ENCODE data around the gene TNFAIP1.
"Not testable (repeated sequence)": the region's sequence is repeated elsewhere in the genome, so short reads cannot be mapped to it uniquely, and the experiment has no call there.

Gene TNFAIP1, protein sequence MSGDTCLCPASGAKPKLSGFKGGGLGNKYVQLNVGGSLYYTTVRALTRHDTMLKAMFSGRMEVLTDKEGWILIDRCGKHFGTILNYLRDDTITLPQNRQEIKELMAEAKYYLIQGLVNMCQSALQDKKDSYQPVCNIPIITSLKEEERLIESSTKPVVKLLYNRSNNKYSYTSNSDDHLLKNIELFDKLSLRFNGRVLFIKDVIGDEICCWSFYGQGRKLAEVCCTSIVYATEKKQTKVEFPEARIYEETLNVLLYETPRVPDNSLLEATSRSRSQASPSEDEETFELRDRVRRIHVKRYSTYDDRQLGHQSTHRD

DNA sequence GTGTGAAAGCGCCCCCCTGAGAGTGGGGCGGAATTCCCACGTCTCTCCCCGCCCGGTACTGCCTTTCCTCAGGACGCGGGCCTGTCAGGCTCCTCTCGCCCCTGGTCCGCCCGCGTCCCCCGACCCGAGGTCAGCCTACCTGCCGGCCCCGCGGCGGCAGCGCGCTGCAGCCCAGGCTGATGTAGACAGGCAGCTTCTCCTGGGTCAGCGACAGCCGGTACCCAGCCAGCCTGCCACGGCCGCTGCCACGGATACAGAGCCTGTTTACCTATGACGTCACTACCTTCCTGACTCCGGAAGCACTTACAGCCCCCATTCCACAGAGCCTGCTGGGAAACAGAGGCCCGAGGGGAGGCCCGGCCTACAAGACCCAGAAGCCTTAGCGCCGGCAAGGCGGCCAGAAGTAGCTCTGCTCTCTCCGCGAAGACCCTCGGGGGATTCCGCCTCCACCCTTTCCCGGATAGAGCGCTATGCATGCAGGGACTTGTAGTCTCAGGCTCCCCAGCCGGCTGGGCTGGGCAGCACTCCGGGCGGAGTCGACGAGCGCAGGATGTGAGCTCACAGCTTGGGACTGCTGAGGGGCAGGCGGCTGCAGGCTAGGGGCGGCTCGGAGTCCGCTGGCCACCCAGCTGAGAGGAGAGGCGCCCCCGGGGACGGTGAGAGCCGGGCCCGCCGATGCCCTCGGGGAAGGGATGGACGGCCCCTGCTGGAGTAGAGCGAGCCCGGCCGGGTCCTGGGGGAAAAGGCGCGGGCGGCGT is at the start of gene TNFAIP1, which contains the start of gene IFT20:
Gene TNFAIP1 (plus strand): TSS at position 561 of the 758 bp plus-strand sequence. CDS start 3,761 bp downstream, outside the sequence.
Gene IFT20 (minus strand): TSS at position 272 of the 758 bp plus-strand sequence. CDS start 3,487 bp downstream, outside the sequence.
- DNase-seq (ENCODE audit: low spot score): peak; percentile 95

DNA sequence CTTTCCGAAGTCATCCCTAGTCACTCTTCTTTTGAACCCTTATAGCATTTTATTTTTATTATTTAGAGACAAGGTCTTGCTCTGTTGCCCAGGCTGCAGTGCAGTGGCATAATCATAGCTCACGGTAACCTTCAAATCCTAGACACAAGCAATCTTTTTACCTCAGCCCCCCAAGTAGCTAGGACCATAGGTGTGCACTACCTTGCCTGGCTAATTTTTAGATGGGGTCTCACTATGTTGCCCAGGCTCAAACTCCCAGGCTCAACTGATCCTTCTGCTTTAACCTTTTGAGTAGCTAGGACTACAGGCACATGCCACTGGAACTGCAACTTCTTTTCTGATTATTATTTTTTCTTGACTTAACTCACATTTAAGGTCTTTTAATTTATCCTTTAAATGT is 49.6 kb upstream of the TNFAIP1 start:
- DNase-seq (ENCODE audit: low spot score): no peak

DNA sequence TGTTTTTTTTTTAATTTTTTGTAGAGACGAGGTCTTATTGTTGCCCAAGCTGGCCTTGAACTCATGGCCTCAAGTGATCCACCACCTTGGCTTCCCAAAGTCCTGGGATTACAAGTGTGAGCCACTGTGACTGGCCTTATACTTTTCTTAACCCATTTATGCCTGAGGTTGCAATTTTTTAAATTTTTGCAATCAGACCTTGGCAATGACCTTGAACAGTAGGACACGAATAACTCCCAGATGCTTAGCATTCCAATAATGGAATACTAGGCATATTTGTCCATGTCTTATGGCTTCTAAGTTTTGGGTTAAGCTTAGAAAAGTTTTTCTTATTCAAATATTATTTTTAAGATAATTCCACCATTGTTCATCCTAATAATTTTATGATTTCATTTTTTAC is 44.9 kb upstream of the TNFAIP1 start:
- DNase-seq (ENCODE audit: low spot score): no peak

DNA sequence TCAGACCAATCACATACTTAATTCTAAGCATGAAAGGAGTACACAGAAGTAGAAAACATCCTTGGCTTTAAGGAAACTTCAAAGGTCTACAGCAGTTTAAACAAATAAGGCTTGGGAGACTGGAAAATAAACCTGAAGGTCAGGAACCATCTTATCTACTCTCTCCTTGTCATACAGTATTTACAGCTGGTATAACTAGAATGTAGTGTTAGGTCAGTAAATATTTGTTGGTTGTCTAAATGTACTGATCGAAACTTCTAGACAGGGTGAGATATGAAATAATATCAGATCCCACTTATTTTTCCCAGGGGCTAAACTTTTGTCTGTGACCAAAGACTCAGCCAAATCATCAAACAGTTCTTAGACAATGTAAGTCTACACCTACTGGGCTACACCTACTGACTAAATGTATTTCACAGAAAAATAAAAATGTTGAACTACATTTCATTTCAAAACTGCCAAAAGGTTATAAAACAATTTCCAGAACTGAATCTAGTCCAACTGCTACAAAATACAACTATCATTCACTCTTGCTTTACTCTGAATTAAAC is 43.7 kb upstream of the TNFAIP1 start:
- no peak for DNase-seq (ENCODE audit: low spot score)

DNA sequence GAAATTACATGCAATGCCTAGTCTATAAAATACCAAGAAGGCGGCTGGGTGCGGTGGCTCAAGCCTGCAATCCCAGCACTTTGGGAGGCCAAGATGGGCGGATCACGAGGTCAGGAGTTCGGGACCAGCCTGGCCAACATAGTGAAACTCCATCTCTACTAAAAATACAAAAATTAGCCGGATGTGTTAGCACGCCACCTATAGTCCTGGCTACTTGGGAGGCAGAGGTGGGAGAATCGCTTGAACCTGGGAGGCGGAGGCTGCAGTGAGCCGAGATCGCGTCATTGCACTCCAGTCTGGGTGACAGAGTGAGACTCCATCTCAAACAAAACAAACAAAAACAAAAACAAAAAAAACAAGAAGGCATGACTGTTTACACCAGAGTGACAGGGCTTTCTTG is 42.7 kb upstream of the TNFAIP1 start:
- DNase-seq (ENCODE audit: low spot score): not testable (repeated sequence)

DNA sequence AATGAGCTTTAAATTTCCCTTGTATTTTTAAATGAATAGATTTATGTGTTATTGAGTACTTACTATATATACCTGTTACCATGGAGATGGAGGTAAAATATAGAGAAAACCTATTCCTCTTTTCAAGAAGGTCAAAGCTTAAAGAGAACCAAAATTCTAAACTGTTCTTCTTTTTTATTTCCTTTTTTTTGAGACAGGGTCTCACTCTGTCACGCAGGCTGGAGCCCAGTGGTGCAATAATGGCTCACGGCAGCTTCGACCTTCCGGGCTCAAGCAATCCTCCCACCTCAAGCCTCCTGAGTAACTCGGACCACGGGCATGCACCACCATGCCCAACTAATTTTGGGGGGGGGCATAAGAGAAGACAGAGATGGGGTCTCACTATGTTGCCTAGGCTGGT is 41.6 kb upstream of the TNFAIP1 start:
- no peak for DNase-seq (ENCODE audit: low spot score)

DNA sequence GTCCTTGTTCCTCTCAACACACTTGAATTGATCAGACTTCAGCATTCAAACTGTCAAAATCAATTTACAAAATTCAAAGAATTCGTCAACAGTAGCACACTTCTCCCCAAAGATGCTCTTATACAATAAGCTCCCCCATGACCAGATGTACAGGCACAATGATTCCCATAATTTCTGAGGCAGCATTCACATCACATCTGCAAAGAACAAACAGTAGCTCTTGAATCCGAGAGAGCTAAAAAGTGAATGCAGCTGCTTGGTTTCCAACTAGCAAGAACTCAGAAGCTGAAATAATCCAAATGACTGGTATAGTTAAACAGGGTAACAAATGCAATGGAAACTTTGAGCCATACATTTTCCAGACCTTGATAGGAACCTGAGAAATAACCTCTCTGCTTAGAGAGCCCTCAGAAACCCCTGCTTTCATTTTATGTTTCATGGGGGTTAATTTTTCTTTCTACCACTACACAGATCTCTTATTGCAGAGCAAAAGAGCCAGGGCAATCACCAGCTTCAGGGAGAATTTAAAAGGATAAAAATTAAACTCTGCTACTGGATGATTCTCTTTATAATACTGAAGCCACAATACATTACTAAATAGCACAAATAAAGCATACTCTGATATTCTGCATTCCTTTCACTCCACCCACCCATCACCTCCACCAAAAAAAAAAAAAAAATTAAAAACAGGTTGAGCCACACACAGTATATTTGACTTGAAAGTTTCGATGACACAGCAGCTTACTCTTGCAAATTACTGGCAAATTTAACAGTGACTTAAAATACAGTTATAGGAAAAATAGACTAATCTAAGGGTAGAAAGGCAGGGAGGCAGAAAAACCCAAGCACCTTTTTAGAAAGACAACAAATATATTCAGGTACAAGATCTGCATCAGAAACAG is 39.6 kb upstream of the TNFAIP1 start:
- DNase-seq (ENCODE audit: low spot score): no peak

DNA sequence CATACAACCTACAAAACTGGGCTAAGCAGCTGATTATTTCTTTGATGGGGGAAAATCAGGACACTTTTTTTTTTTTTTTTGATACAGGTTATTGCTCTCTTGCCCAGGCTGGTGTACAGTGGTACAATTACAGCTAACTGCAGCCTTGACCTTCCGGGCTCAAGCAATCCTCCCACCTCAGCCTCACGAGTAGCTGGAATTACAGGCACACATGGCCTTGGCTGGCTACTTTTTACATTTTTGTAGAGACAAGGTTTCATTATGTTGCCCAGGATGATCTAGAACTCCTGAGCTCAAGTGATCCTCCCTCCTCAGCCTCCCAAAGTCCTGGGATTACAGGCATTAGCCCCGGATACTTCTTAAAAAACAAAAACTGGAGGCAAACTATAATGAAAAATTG is 37.1 kb upstream of the TNFAIP1 start:
- DNase-seq (ENCODE audit: low spot score): no peak

DNA sequence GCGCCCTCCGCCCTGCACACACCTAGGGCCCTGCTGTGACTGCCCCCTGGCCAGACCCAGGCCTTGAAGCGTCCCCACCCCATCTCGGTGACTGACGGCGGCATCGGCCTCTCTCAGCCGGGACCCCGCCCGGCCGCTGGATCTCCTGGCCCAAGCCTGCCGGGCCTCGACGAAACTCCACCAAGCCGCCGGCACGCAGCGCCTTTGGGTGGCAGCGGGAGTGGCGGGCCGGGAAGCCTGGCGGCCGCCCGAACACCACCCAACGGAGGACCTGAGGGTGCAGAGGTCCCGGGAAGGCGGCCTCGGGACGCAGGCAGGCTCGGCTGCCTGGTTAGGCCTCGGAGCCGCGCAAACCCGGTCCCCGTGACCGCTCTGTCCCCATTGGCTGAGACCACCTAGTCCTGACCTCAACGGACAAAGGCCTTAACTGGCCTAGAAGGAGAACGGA is 28.6 kb upstream of the TNFAIP1 start:
- DNase-seq (ENCODE audit: low spot score): no peak

DNA sequence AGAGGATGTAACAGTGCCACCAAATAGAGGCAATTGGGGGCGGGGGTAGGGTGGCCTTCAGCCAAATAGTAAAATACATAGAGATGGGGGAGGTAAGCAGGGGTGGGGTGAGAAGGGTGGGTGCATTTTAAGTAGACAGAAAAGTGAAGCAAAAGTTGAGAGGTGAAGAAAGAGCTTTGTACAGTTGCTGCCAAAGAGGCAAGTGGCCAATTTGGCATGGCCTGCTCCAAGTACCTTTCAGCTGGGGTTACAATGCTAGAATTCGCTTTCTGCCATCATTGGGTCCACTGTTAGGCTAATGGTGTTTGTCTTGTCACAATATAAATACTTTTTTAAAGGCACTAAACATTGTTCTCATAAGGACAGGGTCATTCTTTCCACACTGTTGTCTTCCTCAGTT is 21.7 kb upstream of the TNFAIP1 start:
- no peak for DNase-seq (ENCODE audit: low spot score)

DNA sequence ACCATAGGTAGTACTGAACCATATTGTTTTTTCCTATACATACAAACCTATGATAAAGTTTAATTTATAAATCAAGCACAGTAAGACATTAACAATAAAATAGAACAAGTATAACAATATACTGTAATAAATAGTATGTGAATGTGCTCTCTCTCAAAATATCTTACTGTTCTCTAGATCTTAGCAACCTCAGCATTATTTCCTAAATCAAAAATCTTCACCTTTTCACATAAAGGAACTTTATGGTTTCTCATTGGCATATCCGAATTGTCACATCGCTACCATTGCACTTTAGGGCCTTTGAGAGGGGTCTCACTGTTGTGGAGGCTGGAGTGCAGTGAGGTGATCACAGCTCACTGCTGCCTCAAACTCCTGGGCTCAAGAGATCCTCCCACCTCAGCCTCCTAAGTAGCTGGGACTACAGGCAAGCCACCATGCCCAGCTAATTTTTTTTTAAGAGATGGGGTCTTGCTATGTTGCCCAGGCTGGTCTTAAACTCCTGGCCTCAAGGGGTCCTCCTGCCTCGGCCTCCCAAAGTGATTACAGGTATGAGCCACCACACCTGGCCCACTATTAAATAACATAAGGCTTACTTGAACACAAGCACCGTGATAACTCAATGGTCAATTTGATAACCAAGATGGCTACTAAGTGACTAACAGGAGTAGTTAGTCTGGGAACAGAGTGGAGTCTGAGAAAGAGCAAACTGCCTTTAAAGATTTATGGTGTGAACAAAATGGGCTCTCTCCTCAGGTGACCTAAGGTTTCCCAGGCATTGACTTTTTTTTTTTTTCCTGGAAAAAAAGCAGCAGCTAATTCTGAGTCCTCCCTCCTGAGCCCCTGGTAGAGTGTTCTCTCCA is 19.5 kb upstream of the TNFAIP1 start:
- DNase-seq (ENCODE audit: low spot score): no peak

DNA sequence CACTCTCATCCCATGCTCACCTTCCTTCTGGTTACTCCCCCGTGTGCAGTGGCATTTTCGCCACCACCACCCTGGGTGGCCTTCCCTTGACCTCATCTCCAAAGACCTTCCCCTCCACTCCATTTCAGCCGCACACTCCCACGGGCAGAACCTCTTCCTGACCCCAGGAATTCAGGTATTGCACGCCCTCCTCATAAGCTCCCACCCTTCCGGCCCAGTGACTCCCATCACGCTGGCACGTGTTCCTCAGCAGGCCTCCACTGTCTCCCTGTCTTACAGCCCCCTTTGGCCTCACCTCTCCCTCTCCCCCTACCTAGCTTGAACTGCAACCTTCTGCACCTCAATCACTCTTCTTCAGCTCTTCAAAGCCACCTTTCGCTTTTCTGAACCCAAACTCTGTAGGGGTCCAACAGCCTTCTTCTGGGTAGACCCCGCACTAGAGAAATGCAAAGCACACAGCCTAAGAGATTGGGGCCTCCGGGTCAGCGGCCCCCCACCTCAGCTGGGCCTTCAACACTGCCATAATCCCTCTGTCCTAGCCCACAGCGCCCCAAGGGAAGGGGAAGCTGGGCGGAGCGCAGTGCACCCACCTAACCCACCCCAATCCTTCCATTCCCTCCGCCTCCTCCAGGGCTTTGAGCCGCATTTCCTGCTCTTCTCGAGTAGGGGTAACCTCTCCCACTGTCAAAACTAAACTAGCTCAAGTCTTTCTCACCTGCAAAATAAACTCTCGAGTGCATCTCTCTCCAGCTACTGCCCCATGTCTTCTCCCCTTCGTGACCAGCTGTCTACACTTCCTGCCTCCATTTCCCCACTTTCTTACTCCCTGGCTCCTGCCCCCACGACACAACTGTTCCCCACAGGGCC is 18.2 kb upstream of the TNFAIP1 start:
- DNase-seq (ENCODE audit: low spot score): no peak

DNA sequence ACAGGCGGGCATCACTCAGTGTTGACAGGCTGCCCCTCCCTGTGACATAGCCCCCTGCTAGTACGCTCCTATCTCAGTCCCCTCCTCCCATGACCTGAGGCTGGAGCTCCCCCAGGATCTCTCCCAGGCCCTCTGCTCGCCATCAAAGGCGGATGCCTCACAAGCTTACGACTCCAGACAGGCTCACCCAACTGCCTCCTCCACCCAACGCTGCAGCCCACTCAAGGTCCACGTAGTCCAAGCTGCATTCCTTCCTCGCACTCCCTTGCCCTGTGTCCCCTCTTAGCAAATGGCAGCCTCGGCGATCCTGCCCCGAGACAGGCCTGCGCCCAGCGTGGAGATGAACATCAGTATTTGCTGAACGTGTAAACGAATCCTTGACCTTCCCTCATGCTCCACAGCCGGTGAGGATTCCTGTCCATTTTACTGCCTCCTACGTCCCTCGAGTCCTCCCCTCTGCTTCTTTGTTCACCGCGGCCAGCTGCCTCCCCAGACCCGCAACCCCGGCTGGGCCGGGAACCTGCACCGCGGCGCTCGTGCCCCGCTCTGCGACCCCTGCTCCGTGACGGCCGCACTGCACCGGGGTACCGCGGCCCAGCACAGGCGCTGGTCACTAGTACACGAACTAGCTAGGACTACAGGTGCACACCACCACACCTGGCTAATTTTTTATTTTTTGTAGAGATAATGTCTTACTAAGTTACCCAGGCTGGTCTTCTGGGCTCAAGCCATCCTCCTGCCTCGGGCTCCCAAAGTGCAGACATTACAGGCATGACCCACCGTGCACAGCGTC is 17.4 kb upstream of the TNFAIP1 start:
- peak; percentile 30 for DNase-seq (ENCODE audit: low spot score)

DNA sequence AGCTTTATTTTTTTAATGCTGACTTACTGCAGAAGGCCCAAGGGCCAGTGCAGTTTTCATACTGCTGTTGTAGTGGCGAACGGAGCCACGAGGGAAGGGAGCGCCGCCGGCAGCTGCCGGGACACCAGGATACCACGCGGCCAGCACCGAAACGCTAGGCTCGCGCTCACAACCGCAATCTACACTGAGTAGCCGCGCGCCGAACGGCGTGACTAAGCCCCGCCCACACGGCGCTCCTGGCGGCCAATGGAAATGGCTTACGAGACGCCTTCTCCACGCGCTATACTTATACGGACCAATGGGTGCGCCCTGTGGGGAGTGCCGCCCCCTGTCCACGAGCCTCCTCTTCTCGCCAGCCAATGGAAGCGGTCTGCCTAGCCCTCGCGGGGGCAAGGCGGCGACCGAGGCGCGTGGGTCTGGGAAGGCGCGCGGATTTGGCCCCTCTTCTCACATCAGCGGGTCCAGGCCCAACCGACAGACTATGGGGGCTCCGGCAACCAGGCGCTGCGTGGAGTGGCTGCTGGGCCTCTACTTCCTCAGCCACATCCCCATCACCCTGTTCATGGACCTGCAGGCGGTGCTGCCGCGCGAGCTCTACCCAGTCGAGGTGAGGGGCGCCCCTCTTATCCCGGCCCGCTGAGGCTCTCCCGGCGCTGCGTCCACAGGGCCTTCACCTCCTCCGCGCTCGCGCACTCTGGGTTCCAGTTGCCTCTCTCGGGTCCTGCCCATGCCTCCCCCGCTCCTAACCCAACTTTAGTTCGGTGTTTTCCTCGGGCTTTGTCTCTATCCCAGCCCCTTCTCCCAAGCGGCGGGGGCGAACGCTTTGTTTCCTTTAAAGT is 16.6 kb upstream of the TNFAIP1 start, which contains the start of gene TMEM97:
Gene TMEM97 (plus strand): TSS at position 442 of the 839 bp plus-strand sequence. CDS start 40 bp downstream, at position 482.
- peak; percentile 97 for DNase-seq (ENCODE audit: low spot score)

DNA sequence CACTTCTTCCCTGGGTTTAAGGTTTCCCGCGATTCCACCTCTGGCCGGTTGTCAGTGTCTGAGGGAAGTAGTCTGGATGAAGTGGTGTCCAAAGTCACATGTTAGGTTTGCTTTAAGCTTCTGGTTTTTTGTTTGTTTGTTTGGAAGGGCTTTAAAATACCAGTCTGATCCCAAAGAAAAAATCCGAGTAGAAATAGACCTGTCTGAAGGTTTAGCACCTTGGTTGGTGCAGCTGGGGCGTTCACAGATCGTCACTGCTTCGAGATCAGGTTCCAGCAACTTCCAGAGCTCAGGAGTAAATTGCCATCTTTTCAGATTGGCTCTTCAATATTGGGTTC is 16.0 kb upstream of the TNFAIP1 start:
- DNase-seq (ENCODE audit: low spot score): no peak

DNA sequence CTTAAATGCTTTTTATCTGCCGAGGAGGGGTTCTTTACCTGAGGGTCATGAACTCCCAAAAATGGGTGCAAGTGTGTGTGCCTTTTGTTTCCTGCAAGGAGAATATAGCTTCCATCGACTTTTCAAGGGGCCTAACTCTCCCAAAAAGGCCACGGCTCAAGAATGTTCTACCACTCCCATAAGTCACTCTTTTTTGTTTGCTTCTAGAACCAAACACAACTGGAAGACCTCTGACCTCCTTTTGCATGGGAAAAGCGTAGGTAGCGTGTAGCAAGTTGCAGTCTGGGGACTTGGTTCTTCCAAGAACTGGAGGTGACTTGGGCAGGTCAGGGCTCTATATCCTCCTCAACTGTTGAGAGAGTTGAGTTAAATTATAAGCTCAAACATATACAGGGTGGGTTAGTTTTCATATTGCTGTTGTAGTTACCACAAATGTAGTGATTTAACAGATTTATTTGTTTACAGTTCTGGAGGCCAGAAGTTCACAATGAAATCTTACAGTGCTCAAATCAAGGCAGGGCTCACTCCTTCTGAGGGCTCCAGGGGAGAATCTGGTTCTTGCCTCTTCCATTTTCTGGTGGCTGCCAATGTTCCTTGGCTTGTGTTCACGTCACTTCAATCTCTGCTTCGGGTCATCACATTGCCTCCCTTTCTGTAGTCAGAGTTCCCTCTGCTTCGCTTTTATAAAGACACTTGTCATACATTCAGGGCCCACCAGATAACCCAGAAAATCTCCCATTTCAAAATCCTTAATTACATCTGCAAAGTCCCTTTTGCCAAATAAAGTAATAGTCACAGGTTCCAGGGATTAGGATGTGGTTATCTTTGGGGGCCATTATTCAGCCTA is 15.1 kb upstream of the TNFAIP1 start:
- DNase-seq (ENCODE audit: low spot score): no peak

DNA sequence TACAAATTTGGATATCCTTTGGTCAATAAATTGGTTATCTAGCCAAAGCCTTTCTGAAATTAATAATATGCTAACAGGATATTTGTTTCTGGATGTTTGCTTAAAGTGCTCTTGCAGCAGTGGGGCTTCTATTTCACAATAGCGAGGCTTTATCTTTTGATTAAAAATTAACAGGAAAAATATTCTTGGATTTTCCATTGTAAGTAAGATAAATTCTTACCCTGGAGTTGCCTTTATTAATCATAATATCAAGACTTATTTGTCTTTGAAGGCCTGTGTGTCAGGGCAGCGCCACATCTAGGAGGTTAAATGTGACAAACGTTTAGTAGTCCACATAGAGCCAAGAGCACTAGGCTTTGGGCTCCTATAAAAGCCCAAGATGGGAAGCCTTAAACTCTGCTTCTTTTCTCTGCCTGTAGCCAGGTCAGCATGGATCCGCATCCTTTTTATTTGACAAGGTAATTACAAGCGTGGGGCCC is 11.3 kb upstream of the TNFAIP1 start:
- no peak for DNase-seq (ENCODE audit: low spot score)

All from germinal center (tissue), 1 donor.